GM13977 (cell line): Measurements from ENCODE around the gene ZPBP2.
"Not testable (repeated sequence)": the region's sequence is repeated elsewhere in the genome, so short reads cannot be mapped to it uniquely, and the experiment has no call there.

Experiments
- DNase-seq: peaks from one replicate; pipeline ENCODE4 v3.0.0; 2012; ENCODE audit warnings: low spot score
- in situ Hi-C: fragments of 300-500 bp; cut with MboI; formaldehyde crosslinking; loops from one replicate; pipeline ENCODE4 v1.12.0; 2022; ENCODE audit warnings: low sequenced_read_pairs, low pct_unique_long_range_greater_than_20kb, mixed read lengths, inconsistent platforms; ENCODE audit not compliant: unreplicated experiment
- TF ChIP-seq, protein P1 (sequence below): IDR thresholded peaks from 2 replicates; pipeline ENCODE4 v1.5.1; 2012; ENCODE audit warnings: mild to moderate bottlenecking, control low read depth; ENCODE audit not compliant: insufficient read depth; ENCODE audit errors: extremely low read depth, missing control alignments

Gene ZPBP2

DNA sequence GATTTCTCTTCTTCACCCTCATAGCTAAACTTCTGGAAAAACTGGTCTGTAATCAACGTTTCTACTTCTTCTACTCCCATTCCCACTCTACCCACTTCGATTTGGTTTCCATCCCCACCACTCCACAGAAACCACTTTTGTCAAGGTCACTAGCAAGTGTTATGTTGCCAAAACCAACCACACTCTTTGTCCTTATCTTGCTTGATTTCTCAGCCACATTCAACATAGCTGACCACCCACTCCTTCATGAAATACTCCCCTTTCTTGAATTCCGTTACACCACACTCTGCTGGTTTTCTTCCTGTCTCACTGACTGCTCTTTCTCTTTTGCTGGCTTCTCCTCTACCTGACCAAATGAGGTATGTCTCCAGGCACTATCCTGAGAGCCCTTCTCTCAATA is 15.8 kb upstream of the ZPBP2 start:
- in situ Hi-C loops = no loop called here
- peak; percentile 16 for DNase-seq
- TF ChIP-seq, protein P1, sequence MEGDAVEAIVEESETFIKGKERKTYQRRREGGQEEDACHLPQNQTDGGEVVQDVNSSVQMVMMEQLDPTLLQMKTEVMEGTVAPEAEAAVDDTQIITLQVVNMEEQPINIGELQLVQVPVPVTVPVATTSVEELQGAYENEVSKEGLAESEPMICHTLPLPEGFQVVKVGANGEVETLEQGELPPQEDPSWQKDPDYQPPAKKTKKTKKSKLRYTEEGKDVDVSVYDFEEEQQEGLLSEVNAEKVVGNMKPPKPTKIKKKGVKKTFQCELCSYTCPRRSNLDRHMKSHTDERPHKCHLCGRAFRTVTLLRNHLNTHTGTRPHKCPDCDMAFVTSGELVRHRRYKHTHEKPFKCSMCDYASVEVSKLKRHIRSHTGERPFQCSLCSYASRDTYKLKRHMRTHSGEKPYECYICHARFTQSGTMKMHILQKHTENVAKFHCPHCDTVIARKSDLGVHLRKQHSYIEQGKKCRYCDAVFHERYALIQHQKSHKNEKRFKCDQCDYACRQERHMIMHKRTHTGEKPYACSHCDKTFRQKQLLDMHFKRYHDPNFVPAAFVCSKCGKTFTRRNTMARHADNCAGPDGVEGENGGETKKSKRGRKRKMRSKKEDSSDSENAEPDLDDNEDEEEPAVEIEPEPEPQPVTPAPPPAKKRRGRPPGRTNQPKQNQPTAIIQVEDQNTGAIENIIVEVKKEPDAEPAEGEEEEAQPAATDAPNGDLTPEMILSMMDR = no peak

DNA sequence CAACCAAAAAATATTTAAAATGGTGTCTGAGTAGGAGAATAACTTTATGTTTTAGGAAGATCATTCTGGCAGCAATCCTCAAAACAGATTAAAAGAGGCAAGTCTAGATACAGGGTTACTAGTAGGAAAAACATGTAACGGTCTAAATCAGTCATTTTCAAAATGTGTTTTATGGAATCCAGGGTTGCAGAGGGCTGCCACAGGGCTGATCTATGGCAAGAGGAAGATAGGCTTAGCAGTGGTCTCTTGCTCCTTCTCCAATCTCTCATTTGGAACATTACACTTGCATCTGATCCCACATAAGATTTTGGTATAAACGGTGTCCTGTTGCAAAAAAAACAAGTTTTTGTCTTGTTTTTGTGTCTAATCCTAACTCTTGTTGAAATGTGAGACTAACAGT is 13.1 kb upstream of the ZPBP2 start:
- in situ Hi-C loops = no loop called here
- TF ChIP-seq, protein P1 = no peak

DNA sequence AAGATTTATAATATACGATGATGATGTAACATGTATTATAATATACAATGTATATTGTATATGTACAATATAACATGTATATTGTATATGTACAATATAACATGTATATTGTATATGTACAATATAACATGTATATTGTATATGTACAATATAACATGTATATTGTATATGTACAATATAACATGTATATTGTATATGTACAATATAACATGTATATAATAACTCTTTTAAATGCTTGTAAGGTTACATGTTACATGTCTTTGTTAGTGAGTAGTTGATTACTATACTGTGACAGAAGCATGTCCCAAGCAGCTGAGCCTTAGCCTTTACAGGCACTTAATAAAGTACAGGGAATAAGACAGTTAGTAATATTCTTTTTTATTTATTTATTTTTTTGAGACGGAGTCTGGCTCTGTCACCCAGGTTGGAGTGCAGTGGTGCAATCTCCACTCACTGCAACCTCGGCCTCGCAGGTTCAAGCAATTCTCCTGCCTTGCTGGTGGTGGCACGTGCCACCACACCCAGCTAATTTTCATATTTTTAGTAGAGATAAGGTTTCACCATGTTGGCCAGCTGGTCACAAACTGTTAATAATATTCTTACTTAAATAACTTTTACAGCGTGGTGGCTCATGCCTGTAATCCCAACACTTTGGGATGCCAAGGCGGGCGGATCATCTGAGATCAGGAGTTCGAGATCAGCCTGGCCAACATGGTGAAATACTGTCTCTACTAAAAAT is 11.9 kb upstream of the ZPBP2 start:
- in situ Hi-C loops, DNase-seq: not testable (repeated sequence)

More for the DNA sequence above, 13.1 kb upstream of the ZPBP2 start:
- no peak for DNase-seq

DNA sequence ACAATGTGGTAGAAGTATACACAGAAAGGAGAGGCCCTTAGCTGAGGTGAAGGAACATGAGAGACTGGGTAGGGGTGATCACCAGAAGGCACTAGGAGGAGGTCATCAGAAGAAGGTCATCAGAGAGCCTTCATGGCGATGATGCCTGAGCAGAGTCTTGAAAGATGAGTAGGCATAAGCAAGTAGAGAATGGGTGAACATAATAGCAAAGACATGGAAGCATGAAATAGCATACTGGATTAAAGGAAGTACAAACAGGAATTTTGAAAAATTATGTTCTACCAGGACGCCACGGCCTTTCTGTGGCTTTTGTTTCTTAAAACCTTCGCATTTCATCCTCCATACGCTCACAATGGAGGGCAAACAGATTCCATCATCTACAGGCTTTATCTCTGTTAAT is 6.8 kb upstream of the ZPBP2 start:
- DNase-seq = no peak
- in situ Hi-C loops = loop anchor here (5.0 kb wide), 1 partner anchor 94 kb away; no protein-coding TSS in a partner anchor
- TF ChIP-seq, protein P1 = no peak

DNA sequence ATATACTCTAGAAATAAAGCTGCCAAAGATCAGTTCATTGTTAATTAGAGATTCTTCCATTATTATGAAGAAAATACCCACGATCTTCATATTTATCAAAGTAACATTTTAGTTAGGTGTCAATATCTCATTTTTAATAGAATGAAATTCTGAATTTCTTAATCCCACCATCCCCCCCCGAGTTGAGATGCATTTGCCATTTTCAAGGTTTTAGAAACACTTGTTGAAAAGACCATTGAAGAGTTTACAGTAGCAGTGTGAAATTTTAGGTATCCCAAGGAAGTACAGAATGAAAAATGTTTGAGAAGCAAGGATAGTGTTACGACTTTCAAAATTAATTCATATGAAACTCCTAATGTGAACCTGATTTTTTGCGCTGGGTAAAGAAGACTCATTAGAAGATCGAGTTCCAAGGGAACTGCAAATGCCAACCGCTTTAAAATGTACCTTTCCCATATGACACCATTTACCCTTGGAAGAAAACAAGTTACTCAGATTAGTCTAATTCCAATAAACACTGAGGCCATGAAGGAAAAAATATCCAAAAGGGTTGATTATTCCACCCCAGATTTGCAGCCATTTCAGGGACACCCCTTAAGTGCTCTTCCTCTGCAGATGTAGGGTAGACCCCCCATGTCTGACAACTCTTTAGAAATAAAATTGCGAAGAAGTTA is 4.6 kb upstream of the ZPBP2 start:
- in situ Hi-C loops = loop anchor here (5.0 kb wide), 1 partner anchor 96 kb away; no protein-coding TSS in a partner anchor
- TF ChIP-seq, protein P1 = no peak

DNA sequence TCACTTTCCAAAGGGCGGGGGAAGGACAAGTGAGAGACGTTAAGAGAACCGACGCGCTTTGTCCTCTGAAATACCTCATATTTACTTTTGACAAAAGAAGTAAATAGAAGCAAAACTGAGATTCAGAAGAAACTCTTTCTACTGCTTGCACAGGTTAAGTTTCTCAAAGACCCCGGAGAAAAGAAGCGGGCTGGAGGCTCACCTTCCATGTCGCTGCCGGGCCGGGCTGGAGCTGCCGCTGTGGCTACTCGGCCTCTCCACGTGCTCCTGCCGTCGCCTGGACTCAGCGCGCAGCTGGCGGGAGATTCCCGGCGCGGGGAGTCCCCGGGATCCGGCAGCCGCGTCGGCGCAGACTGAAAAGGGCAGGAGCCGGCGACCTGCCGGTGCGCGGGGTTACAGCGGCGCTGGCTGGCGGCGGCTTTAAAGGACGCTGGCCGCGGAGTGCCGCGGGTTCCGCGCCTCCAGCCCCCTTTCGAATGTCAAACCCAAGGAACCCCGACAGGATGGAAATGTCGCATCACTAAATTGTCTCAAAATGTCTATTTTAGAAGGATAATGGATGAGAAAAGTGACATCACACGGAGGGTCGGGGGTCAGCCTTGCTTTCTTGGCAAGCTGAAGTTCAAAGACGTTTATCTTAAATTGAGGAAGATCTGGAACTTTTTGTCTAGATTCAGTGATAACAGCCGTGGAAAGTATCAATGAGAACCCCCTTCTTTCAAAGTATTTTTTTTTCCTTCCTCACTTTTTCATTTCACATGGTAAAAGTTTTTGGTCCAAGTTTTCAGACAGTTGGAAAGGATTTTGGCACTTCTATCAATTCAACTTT is 3.9 kb upstream of the ZPBP2 start, which contains the start of gene IKZF3:
Gene IKZF3, minus strand, starts transcription at position 395 of the 829 bp plus-strand sequence. Its CDS starts 186 bp downstream, at position 209.
- TF ChIP-seq, protein P1 = peak; percentile 80
- DNase-seq = peak; percentile 73
- in situ Hi-C loops = loop anchor here (5.0 kb wide), 1 partner anchor 97 kb away; no protein-coding TSS in a partner anchor

More for the DNA sequence above, 4.6 kb upstream of the ZPBP2 start:
- no peak for DNase-seq
